NCI-H1105 (cell line): ENCODE data around the gene AMT.

Experiments
- DNase-seq: peaks from one replicate; lab custom pipeline; 2025; lab: John Stamatoyannopoulos, UW

Gene AMT

GRCh38 chr3:49388289-49388820, 33.9 kb downstream of the AMT start:
- no peak for DNase-seq

- DNase-seq: no peak
These were observed 34.6 kb downstream of the AMT start for GRCh38 chr3:49387721-49388120.

DNA sequence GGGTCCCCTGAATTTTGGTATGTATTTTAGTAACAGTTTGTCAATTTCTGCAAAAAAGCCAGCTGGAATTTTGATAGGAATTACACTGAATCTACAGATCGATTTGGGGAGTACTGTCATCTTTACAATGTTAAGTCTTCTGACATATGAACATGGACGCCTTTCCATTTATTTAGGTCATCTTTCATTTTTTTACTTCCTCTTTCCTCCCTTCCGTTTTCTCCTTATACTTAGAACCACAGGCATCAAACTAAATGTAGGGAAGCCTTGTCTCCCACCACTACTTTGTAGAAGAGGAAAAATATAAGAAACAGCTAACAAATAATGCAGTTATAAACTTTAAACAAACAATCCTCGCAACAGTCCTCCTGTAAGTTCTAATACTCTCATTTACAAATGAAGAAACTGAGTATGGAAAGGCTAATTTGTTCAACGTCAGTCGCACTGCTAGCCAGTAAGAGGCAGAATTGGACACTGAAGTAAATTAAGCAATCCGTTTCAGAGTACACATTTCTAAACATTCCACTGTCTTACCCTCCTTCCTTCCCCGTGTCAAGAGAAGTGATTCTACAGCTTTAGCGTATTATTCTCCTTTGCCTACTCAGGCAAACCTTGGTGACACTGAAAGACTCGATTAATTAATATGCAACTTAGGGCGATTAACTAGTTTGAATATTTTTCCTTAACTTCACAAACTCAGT, 36.1 kb downstream of the AMT start:
- DNase-seq: no peak

- no peak for DNase-seq
These were observed 36.7 kb downstream of the AMT start for GRCh38 chr3:49385617-49386016.

DNA sequence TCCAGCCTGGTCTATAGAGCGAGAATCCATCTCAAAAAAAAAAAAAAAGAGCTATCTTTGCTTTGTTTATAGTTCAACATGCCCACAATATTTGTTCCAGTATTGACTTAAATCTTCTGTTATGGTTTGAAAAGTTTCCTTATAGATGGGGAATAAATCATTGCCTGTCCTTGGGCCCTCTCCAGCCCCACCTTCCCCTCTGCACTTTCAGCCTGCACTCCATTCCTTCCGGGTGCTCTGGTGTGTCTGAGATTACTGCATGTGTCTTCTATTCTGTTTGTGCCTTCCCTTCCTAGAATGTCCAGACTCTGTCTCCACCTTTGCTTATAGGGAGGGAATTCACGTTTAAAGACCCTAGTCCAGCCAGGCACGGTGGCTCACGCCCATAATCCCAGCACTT, 38.9 kb downstream of the AMT start:
- DNase-seq: no peak

DNA sequence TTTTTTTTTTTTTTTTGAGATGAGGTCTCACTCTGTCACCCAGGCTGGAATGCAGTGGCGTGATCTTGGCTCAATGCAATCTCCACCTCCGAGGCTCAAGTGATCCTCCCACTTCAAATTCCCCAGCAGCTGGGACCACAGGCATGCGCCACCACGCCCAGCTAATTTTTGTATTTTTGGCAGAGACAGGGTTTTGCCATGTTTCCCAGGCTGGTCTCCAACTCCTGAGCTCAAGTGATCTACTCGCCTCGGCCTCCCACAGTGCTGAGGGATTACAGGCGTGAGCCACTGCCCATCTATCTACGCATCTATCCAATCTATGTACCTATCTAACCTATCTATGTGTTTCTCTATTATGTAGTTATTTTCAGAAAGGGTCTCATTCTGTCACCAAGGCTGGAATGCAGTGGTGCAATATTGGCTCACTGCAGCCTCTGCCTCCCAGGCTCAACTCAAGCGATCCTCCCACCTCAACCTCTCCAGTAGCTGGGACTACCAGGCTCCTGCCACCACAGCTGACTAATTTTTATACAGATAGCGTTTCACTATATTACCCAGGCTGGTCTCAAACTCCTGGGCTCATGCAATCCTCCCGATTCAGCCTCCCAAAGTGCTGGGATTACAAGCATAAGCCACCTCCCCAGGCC, 43.9 kb downstream of the AMT start:
- no peak for DNase-seq

DNA sequence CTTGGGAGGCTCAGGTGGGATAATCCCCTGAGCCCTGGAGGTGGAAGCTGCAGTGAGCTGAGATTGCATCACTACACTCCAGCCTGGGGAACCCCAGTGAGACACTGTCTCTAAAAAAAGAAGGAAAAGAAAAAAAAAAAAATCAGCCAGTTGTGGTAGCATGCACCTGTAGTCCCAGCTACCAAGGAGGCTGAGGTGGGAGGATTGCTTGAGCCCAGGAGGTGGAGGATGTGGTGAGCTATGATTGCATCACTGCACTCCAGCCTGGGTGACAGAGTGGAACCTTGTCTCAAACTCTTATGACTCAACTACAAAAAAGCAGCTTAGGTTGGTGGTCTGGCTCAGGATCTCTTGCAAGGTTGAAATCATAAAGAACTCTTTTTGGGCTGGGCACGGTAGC, 44.8 kb downstream of the AMT start:
- DNase-seq: no peak

GRCh38 chr3:49371946-49372345, 50.3 kb downstream of the AMT start:
- no peak for DNase-seq

- no peak for DNase-seq
These were observed 51.5 kb downstream of the AMT start for GRCh38 chr3:49370585-49371290.
